ENCODE data around the gene BRCC3.

BRCC3 gene

GRCh38 chrX:155055494-155055893 lies 15.8 kb upstream of the BRCC3 start:
- Histone ChIP-seq H3K14ac (ENCODE audit: low read length) (no peak overlapping the region), H2BK120ac (ENCODE audit: low read depth, low read length) (no peak overlapping the region), H2BK12ac (ENCODE audit: low read length) (no peak overlapping the region), H2AK5ac (ENCODE audit: low read depth, low read length) (no peak overlapping the region), H3K18ac (ENCODE audit: low read length) (no peak overlapping the region), H3K79me1 (ENCODE audit: low read depth, low read length) (no peaks in the 10 kb centered on the region), H3K23ac (ENCODE audit: low read depth, low read length, poor library complexity) (no peak overlapping the region), H3K4me1 (ENCODE audit: control insufficient read depth in 2 of 2, insufficient read depth in 1 of 2, low read depth in 1 of 2, low read length in 2 of 2) (peaks cover 0 to 5% of the 10 kb centered on the region in 2 donors), H3K36me3 (replicated peaks in 1 of 2; ENCODE audit: control insufficient read depth in 2 of 2, insufficient read depth in 2 of 2, low read length in 2 of 2) (peaks cover 0 to 54% of the 10 kb centered on the region in 2 donors), H2BK5ac (ENCODE audit: low read length) (no peak overlapping the region), H3K9ac (ENCODE audit: low read depth, low read length, poor library complexity) (no peak overlapping the region), H2BK15ac (ENCODE audit: low read length) (no peak overlapping the region), H3K4me3 (ENCODE audit: low read length in 2 of 2) (no peak overlapping the region), H4K91ac (ENCODE audit: low read depth, low read length, poor library complexity) (no peak overlapping the region), H3K4me2 (ENCODE audit: insufficient read depth, low read length, poor library complexity, severe bottlenecking) (no peak overlapping the region), H3K4ac (ENCODE audit: low read length) (no peak overlapping the region), H3K9me3 (replicated peaks in 1 of 2; ENCODE audit: control insufficient read depth in 2 of 2, insufficient read depth in 1 of 2, low read depth in 1 of 2, low read length in 2 of 2) (no peaks in the 10 kb centered on the region), H3K27ac (replicated peaks; ENCODE audit: low read length) (no peak overlapping the region), H4K8ac (ENCODE audit: low read depth, low read length) (no peak overlapping the region), H2AFZ (ENCODE audit: low read length) (no peak overlapping the region), H3K27me3 (ENCODE audit: control insufficient read depth in 3 of 3, insufficient read depth in 3 of 3, low read depth in 1 of 3, low read length in 3 of 3) (no peaks in the 10 kb centered on the region)
- DNase-seq (ENCODE audit: low spot score): no peak
- WGBS, 2 donors (ENCODE audit: extremely low coverage in 2 of 2, insufficient read length in 2 of 2, insufficient replicate concordance in 1 of 2): no CpG with 5 or more reads among the region's 3 CpGs

- Histone ChIP-seq H3K9ac (ENCODE audit: low read depth, low read length, poor library complexity) (no peak overlapping the region), H2BK5ac (ENCODE audit: low read length) (no peak overlapping the region), H3K4ac (ENCODE audit: low read length) (no peak overlapping the region), H2AK5ac (ENCODE audit: low read depth, low read length) (no peak overlapping the region), H3K79me1 (ENCODE audit: low read depth, low read length) (no peaks in the 10 kb centered on the region), H3K4me1 (ENCODE audit: control insufficient read depth in 2 of 2, insufficient read depth in 1 of 2, low read depth in 1 of 2, low read length in 2 of 2) (peaks cover 0 to 5% of the 10 kb centered on the region in 2 donors), H3K18ac (ENCODE audit: low read length) (no peak overlapping the region), H3K4me3 (ENCODE audit: low read length in 2 of 2) (no peak overlapping the region), H3K36me3 (replicated peaks in 1 of 2; ENCODE audit: control insufficient read depth in 2 of 2, insufficient read depth in 2 of 2, low read length in 2 of 2) (peaks cover 0 to 58% of the 10 kb centered on the region in 2 donors), H2BK15ac (ENCODE audit: low read length) (no peak overlapping the region), H3K23ac (ENCODE audit: low read depth, low read length, poor library complexity) (no peak overlapping the region), H3K27me3 (ENCODE audit: control insufficient read depth in 3 of 3, insufficient read depth in 3 of 3, low read depth in 1 of 3, low read length in 3 of 3) (no peaks in the 10 kb centered on the region), H2AFZ (ENCODE audit: low read length) (no peak overlapping the region), H4K8ac (ENCODE audit: low read depth, low read length) (no peak overlapping the region), H3K14ac (ENCODE audit: low read length) (no peak overlapping the region), H2BK120ac (ENCODE audit: low read depth, low read length) (no peak overlapping the region), H3K27ac (replicated peaks; ENCODE audit: low read length) (no peak overlapping the region), H4K91ac (ENCODE audit: low read depth, low read length, poor library complexity) (no peak overlapping the region), H3K4me2 (ENCODE audit: insufficient read depth, low read length, poor library complexity, severe bottlenecking) (no peak overlapping the region), H3K9me3 (replicated peaks in 1 of 2; ENCODE audit: control insufficient read depth in 2 of 2, insufficient read depth in 1 of 2, low read depth in 1 of 2, low read length in 2 of 2) (no peaks in the 10 kb centered on the region), H2BK12ac (ENCODE audit: low read length) (no peak overlapping the region)
- no CpG with 5 or more reads among the region's 1 CpG for WGBS, 2 donors (ENCODE audit: extremely low coverage in 2 of 2, insufficient read length in 2 of 2, insufficient replicate concordance in 1 of 2)
- no peak for DNase-seq (ENCODE audit: low spot score)
These were observed 14.8 kb upstream of the BRCC3 start for GRCh38 chrX:155056471-155056870.

- no peaks in the 10 kb centered on the region for H3K79me1 ChIP-seq (ENCODE audit: low read depth, low read length)
- H4K91ac ChIP-seq (ENCODE audit: low read depth, low read length, poor library complexity): no peak overlapping the region
- H2BK120ac ChIP-seq (ENCODE audit: low read depth, low read length): no peak overlapping the region
- H3K18ac ChIP-seq (ENCODE audit: low read length): no peak overlapping the region
- peaks cover 0 to 5% of the 10 kb centered on the region in 2 donors for H3K4me1 ChIP-seq (ENCODE audit: control insufficient read depth in 2 of 2, insufficient read depth in 1 of 2, low read depth in 1 of 2, low read length in 2 of 2)
- no peak overlapping the region for H2BK15ac ChIP-seq (ENCODE audit: low read length)
- no peak overlapping the region for H2BK12ac ChIP-seq (ENCODE audit: low read length)
- H3K23ac ChIP-seq (ENCODE audit: low read depth, low read length, poor library complexity): no peak overlapping the region
- H2AFZ ChIP-seq (ENCODE audit: low read length): no peak overlapping the region
- no peak overlapping the region for H3K27ac ChIP-seq (replicated peaks; ENCODE audit: low read length)
- H3K9me3 ChIP-seq (replicated peaks in 1 of 2; ENCODE audit: control insufficient read depth in 2 of 2, insufficient read depth in 1 of 2, low read depth in 1 of 2, low read length in 2 of 2): no peaks in the 10 kb centered on the region
- H2BK5ac ChIP-seq (ENCODE audit: low read length): no peak overlapping the region
- H3K36me3 ChIP-seq (replicated peaks in 1 of 2; ENCODE audit: control insufficient read depth in 2 of 2, insufficient read depth in 2 of 2, low read length in 2 of 2): peaks cover 0 to 55% of the 10 kb centered on the region in 2 donors
- no peak overlapping the region for H3K4ac ChIP-seq (ENCODE audit: low read length)
- H3K27me3 ChIP-seq (ENCODE audit: control insufficient read depth in 3 of 3, insufficient read depth in 3 of 3, low read depth in 1 of 3, low read length in 3 of 3): no peaks in the 10 kb centered on the region
- peak overlapping the region; percentile 65 for H4K8ac ChIP-seq (ENCODE audit: low read depth, low read length)
- H3K4me2 ChIP-seq (ENCODE audit: insufficient read depth, low read length, poor library complexity, severe bottlenecking): peak overlapping the region; percentile 2
- H3K4me3 ChIP-seq (ENCODE audit: low read length in 2 of 2): no peak overlapping the region
- no peak overlapping the region for H2AK5ac ChIP-seq (ENCODE audit: low read depth, low read length)
- H3K14ac ChIP-seq (ENCODE audit: low read length): no peak overlapping the region
- peak; percentile 64 for DNase-seq (ENCODE audit: low spot score)
- no CpG with 5 or more reads among the region's 25 CpGs for WGBS, 2 donors (ENCODE audit: extremely low coverage in 2 of 2, insufficient read length in 2 of 2, insufficient replicate concordance in 1 of 2)
- H3K9ac ChIP-seq (ENCODE audit: low read depth, low read length, poor library complexity): no peak overlapping the region
These were observed 14.2 kb upstream of the BRCC3 start for GRCh38 chrX:155056877-155057792.

DNA sequence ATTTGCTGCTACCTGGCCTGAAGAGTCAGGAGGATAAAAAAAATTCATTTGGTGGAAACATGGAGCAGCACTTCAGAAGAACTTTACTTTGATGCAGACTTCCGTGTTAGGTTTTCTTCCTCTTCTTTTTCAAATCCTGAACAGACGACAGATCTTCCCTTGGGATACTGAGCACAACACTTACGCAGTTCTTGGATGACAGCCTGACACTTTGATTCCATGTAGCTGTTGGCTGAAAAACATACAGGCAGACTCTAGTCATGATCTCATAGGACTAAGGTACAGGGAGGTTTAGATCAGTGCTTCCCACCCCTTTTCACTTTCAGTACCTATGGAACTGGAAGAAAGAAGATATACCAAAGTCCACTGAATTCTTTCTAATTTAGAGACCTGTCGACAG lies 9.5 kb upstream of the BRCC3 start:
- Histone ChIP-seq H3K4me1 (ENCODE audit: control insufficient read depth in 2 of 2, insufficient read depth in 1 of 2, low read depth in 1 of 2, low read length in 2 of 2) (peaks cover 0 to 5% of the 10 kb centered on the region in 2 donors), H3K27me3 (ENCODE audit: control insufficient read depth in 3 of 3, insufficient read depth in 3 of 3, low read depth in 1 of 3, low read length in 3 of 3) (no peaks in the 10 kb centered on the region)
- WGBS, 2 donors (ENCODE audit: extremely low coverage in 2 of 2, insufficient read length in 2 of 2, insufficient replicate concordance in 1 of 2): no CpG with 5 or more reads among the region's 4 CpGs

More for the DNA sequence above, 9.5 kb upstream of the BRCC3 start:
- Histone ChIP-seq H2BK120ac (ENCODE audit: low read depth, low read length) (no peak overlapping the region), H2AFZ (ENCODE audit: low read length) (no peak overlapping the region), H3K4me3 (ENCODE audit: low read length in 2 of 2) (no peak overlapping the region), H2BK15ac (ENCODE audit: low read length) (no peak overlapping the region), H2BK12ac (ENCODE audit: low read length) (no peak overlapping the region), H3K23ac (ENCODE audit: low read depth, low read length, poor library complexity) (no peak overlapping the region), H2AK5ac (ENCODE audit: low read depth, low read length) (no peak overlapping the region), H3K14ac (ENCODE audit: low read length) (no peak overlapping the region), H3K18ac (ENCODE audit: low read length) (no peak overlapping the region), H4K8ac (ENCODE audit: low read depth, low read length) (no peak overlapping the region), H3K4me2 (ENCODE audit: insufficient read depth, low read length, poor library complexity, severe bottlenecking) (no peak overlapping the region), H4K91ac (ENCODE audit: low read depth, low read length, poor library complexity) (no peak overlapping the region), H3K27ac (replicated peaks; ENCODE audit: low read length) (no peak overlapping the region), H3K9ac (ENCODE audit: low read depth, low read length, poor library complexity) (no peak overlapping the region), H3K36me3 (replicated peaks in 1 of 2; ENCODE audit: control insufficient read depth in 2 of 2, insufficient read depth in 2 of 2, low read length in 2 of 2) (peaks cover 0 to 31% of the 10 kb centered on the region in 2 donors), H3K79me1 (ENCODE audit: low read depth, low read length) (no peaks in the 10 kb centered on the region), H3K4ac (ENCODE audit: low read length) (no peak overlapping the region), H3K9me3 (replicated peaks in 1 of 2; ENCODE audit: control insufficient read depth in 2 of 2, insufficient read depth in 1 of 2, low read depth in 1 of 2, low read length in 2 of 2) (no peaks in the 10 kb centered on the region), H2BK5ac (ENCODE audit: low read length) (no peak overlapping the region)
- DNase-seq (ENCODE audit: low spot score): no peak
